Heart left ventricle (tissue), 16 donors: ENCODE results near the gene NBL1. TPM values are rescaled to one million over a fixed set of nuclear protein-coding genes. Genes with fewer than 3 reads are reported as not detected.

ENCODE experiments used
- ATAC-seq, 4 donors: fragments of 200-7000 bp; cut with Tn5 transposase; one replicate each; pipeline ENCODE4 v1.9.1; 2020 to 2022; ENCODE audit warnings: moderate library complexity in 4 of 4, mild to moderate bottlenecking in 3 of 4, moderate number of reproducible peaks in 1 of 4
- DNase-seq, 5 donors: peaks; one replicate each; pipeline ENCODE4 v3.0.0-alpha.2; 2020
- H3K27ac ChIP-seq, 12 donors: fragments of 200-600 bp; sonication (generic) in 4 of 12; one replicate each; pipeline versions ENCODE4 v1.5.0 to v1.8.0; 2016 to 2022; ENCODE audit warnings: mild to moderate bottlenecking in 2 of 12
- H3K27me3 ChIP-seq, 9 donors: fragments of 200-600 bp; sonication (generic) in 2 of 9; one replicate each; pipeline versions ENCODE4 v1.5.1 to v1.8.0; 2016 to 2022; ENCODE audit warnings: mild to moderate bottlenecking in 3 of 9
- H3K36me3 ChIP-seq, 9 donors: fragments of 200-600 bp; sonication (generic) in 2 of 9; one replicate each; pipeline versions ENCODE4 v1.5.0 to v1.8.0; 2018 to 2022; ENCODE audit warnings: mild to moderate bottlenecking in 2 of 9
- H3K4me1 ChIP-seq, 12 donors: fragments of 200-600 bp; sonication (generic) in 4 of 12; one replicate each; pipeline versions ENCODE4 v1.5.0 to v1.8.0; 2016 to 2022; ENCODE audit warnings: mild to moderate bottlenecking in 3 of 12
- H3K4me3 ChIP-seq, 12 donors: fragments of 200-600 bp; sonication (generic) in 4 of 12; one replicate each; pipeline versions ENCODE4 v1.5.0 to v1.8.0; 2017 to 2022; ENCODE audit warnings: mild to moderate bottlenecking in 9 of 12, moderate library complexity in 4 of 12
- H3K9me3 ChIP-seq, 12 donors: fragments of 200-600 bp; sonication (generic) in 4 of 12; one replicate each; pipeline versions ENCODE4 v1.5.0 to v1.8.0; 2016 to 2022; ENCODE audit warnings: mild to moderate bottlenecking in 1 of 12
- POLR2A ChIP-seq, 2 donors: fragments of 450-650 bp; IDR thresholded peaks; one replicate each; pipeline ENCODE4 v1.6.1; 2017; ENCODE audit warnings: antibody characterized with exemption in 2 of 2, mild to moderate bottlenecking in 2 of 2, moderate library complexity in 2 of 2
- WGBS, 4 donors: extraction: QIAGEN DNeasy Blood & Tissue Kit in 2 of 4; methylation state at CpG; one replicate each; pipeline versions ENCODE4 v1.1.5 to v1.1.7; 2013 to 2018; 5-methylcytosine and 5-hydroxymethylcytosine counted together
- intact Hi-C, 10 donors: fragments of 100-400 bp; cut with DNase I; formaldehyde crosslinking; loops; one replicate each; pipeline versions ENCODE4 v1.11.1 to v1.14.2; 2022
- polyA plus RNA-seq, 2 donors: library from polyadenylated mRNA; stranded (reverse); fragments of 200-250 nt; gene quantifications; one replicate each; pipeline ENCODE4 v1.2.3, GENCODE V29; 2013
- total RNA-seq, 9 donors: library from RNA; depleted of rRNA in 2 of 9; stranded (reverse); fragments of >200 nt in 2 of 9; fragmentation: NEBNext Ultra II Directional in 3 of 9; extraction: Animal tissue kit (Norgen Biotek cat#: 25700) in 3 of 9; gene quantifications; one replicate each; pipeline versions ENCODE4 v1.1.0 to v1.2.4, GENCODE V29; 2016 to 2023
- TF ChIP-seq, protein P1 (sequence below), 12 donors: fragments of 200-600 bp; sonication (generic) in 4 of 12; IDR thresholded peaks; one replicate each; pipeline versions ENCODE4 v1.5.0 to v1.8.0; 2018 to 2022; ENCODE audit warnings: antibody characterized with exemption in 12 of 12, mild to moderate bottlenecking in 5 of 12
- donor health status: ischemic (EF 13 %, LVEDD 7.1; RV severe dilation, severe dysfunction).
- donor health status: healthy with polysubstance abuse.
- donor health status: DM: no; HTN: yes; CAD: no.
- donor health status: DM: no; HTN: no; CAD: no.
- donor health status: ischemic (EF 25% LVEDD 6.9; RV normal size, moderate dysfunction).
- donor health status: ischemic (EF 25% LVEDD 5.7; RV mildly dilated, moderate dysfunction).
- donor health status: healthy.
- donor health status: DM: yes; HTN: yes; CAD: no.
- donor health status: ischemic (EF 35%, LVEDD 5.7; RV mildly dilated, moderate dysfunction).
- donor health status: nonischemic (EF 11% LVEDD 7.7; RV severe dilation, severe dysfunction).
- donor health status: DM: yes; HTN: yes; CAD: no.
- donor health status: PGD.
- donor health status: ischemic (EF 29% LVEDD 5.4; RV normal size, mild dysfunction).
- donor health status: nonischemic (EF 23%, LVEDD 6.1; RV moderate dilation, normal function).

The NBL1 gene
- total and polyA plus RNA-seq, 11 donors, result 19.3 to 61.4 (median 33.1) TPM

GRCh38 chr1:19613171-19613703 lies 30.9 kb upstream of the NBL1 start:
- H3K27ac ChIP-seq, result peak overlapping the region in 5 of 12 donors; percentile 7 to 72 (median 47)
- peaks cover 0 to 38% (median 17%) of the 10 kb centered on the region in 9 donors for H3K36me3 ChIP-seq
- ATAC-seq (peak; percentile 83 to 92 (median 89)), DNase-seq (no peak)
- H3K4me1 ChIP-seq, result peaks cover 3 to 43% (median 18%) of the 10 kb centered on the region in 12 donors
- intact Hi-C loops, result no loop called here
- H3K9me3 ChIP-seq, result no peaks in the 10 kb centered on the region
- no peaks in the 10 kb centered on the region for H3K27me3 ChIP-seq
- TF ChIP-seq, protein P1, sequence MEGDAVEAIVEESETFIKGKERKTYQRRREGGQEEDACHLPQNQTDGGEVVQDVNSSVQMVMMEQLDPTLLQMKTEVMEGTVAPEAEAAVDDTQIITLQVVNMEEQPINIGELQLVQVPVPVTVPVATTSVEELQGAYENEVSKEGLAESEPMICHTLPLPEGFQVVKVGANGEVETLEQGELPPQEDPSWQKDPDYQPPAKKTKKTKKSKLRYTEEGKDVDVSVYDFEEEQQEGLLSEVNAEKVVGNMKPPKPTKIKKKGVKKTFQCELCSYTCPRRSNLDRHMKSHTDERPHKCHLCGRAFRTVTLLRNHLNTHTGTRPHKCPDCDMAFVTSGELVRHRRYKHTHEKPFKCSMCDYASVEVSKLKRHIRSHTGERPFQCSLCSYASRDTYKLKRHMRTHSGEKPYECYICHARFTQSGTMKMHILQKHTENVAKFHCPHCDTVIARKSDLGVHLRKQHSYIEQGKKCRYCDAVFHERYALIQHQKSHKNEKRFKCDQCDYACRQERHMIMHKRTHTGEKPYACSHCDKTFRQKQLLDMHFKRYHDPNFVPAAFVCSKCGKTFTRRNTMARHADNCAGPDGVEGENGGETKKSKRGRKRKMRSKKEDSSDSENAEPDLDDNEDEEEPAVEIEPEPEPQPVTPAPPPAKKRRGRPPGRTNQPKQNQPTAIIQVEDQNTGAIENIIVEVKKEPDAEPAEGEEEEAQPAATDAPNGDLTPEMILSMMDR (IDR thresholded peaks at IDR 0.05), result no peak
- no peak for TF ChIP-seq POLR2A (IDR thresholded peaks at IDR 0.05)
- no peak overlapping the region for H3K4me3 ChIP-seq
- WGBS, 4 donors, result 50 to 68% (median 59%) methylated on average over 7 of the region's 7 CpGs

DNA sequence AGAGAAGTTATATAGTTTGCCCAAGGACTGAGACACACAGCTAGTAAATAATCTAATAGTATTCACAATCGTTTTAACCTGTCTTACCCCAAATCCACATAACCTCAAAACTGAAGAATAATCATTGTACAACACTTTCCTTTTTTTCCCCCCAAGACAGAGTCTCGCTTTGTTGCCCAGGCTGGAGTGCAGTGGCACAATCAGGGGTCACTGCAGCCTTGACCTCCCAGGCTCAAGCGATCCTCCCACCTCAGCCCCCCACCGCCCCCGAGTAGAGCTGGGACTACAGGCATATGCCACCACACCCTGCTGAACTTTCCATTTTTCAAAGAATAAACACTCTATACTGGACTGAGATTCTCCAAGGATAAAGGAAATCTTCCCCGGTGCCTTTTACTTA lies 28.7 kb upstream of the NBL1 start:
- no peak for TF ChIP-seq POLR2A (IDR thresholded peaks at IDR 0.05)
- TF ChIP-seq, protein P1 (IDR thresholded peaks at IDR 0.05), result no peak
- no peak overlapping the region for H3K4me3 ChIP-seq
- intact Hi-C loops, result no loop called here
- H3K9me3 ChIP-seq, result no peaks in the 10 kb centered on the region
- ATAC-seq (no peak), DNase-seq (no peak)
- H3K27me3 ChIP-seq, result no peaks in the 10 kb centered on the region
- peaks cover 0 to 53% (median 28%) of the 10 kb centered on the region in 12 donors for H3K4me1 ChIP-seq
- H3K36me3 ChIP-seq, result peaks cover 0 to 42% (median 13%) of the 10 kb centered on the region in 9 donors
- peak overlapping the region in 1 of 12 donors; percentile 28 for H3K27ac ChIP-seq
- 85 to 93% (median 91%) methylated on average over 6 of the region's 6 CpGs for WGBS, 4 donors

DNA sequence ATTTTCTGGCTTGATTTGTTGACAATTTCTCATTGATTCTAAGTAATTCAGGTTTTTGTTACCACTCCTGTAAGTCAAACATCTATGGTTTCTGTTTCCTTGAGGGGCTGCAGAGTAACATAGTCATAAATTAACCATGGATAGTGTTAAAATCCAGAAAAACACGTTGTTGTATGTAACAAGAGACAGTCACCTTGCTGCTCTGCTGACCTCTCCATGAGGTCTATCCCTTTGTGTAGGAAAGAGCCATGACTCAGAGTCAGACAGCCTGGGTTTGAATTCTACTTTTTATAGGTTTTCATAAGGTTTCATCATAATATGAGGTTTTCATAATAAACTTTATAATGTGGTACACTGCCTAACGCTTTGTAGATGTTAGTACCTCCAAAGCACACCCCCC lies 27.6 kb upstream of the NBL1 start:
- TF ChIP-seq, protein P1 (IDR thresholded peaks at IDR 0.05), result no peak
- TF ChIP-seq POLR2A (IDR thresholded peaks at IDR 0.05), result no peak
- peaks cover 0 to 42% (median 13%) of the 10 kb centered on the region in 9 donors for H3K36me3 ChIP-seq
- DNase-seq (no peak), ATAC-seq (no peak)
- H3K27ac ChIP-seq, result no peak overlapping the region
- H3K4me3 ChIP-seq, result no peak overlapping the region
- intact Hi-C loops, result no loop called here
- WGBS, 4 donors, result 75 to 89% (median 83%) methylated on average over 2 of the region's 2 CpGs
- H3K9me3 ChIP-seq, result no peaks in the 10 kb centered on the region
- no peaks in the 10 kb centered on the region for H3K27me3 ChIP-seq
- peaks cover 0 to 58% (median 39%) of the 10 kb centered on the region in 12 donors for H3K4me1 ChIP-seq

- DNase-seq (no peak), ATAC-seq (no peak)
- Histone ChIP-seq H3K27ac (no peak overlapping the region), H3K4me1 (peaks cover 0 to 66% (median 45%) of the 10 kb centered on the region in 12 donors), H3K9me3 (no peaks in the 10 kb centered on the region), H3K27me3 (no peaks in the 10 kb centered on the region), H3K4me3 (no peak overlapping the region), H3K36me3 (peaks cover 0 to 42% (median 13%) of the 10 kb centered on the region in 9 donors)
- WGBS, 4 donors, result 83 to 88% (median 85%) methylated on average over 3 of the region's 3 CpGs
- TF ChIP-seq, protein P1 (IDR thresholded peaks at IDR 0.05), result no peak
- TF ChIP-seq POLR2A (IDR thresholded peaks at IDR 0.05), result no peak
- intact Hi-C loops, result no loop called here
Measured at GRCh38 chr1:19617376-19617775, 26.7 kb upstream of the NBL1 start.
